GM13976 (cell line): Measurements from ENCODE around the gene ALK.

Experiments used
- DNase-seq: peaks from one replicate; pipeline ENCODE4 v3.0.0; 2012; ENCODE audit warnings: low spot score
- in situ Hi-C: fragments of 300-500 bp; cut with MboI; formaldehyde crosslinking; loops from one replicate; pipeline ENCODE4 v1.12.0; 2022; ENCODE audit warnings: low sequenced_read_pairs, mixed read lengths, inconsistent platforms; ENCODE audit not compliant: unreplicated experiment
- TF ChIP-seq, protein P1 (sequence below): IDR thresholded peaks from 2 replicates; pipeline ENCODE4 v1.5.1; 2012; ENCODE audit warnings: borderline replicate concordance, mild to moderate bottlenecking; ENCODE audit not compliant: insufficient read depth; ENCODE audit errors: extremely low read depth, missing control alignments, control extremely low read depth

Gene ALK

GRCh38 chr2:29591600-29591999 lies 329.8 kb downstream of the ALK start:
- in situ Hi-C loops, result no loop called here
- DNase-seq, result no peak

GRCh38 chr2:29590211-29590610 lies 331.2 kb downstream of the ALK start:
- in situ Hi-C loops, result no loop called here
- DNase-seq, result no peak
- TF ChIP-seq, protein P1, sequence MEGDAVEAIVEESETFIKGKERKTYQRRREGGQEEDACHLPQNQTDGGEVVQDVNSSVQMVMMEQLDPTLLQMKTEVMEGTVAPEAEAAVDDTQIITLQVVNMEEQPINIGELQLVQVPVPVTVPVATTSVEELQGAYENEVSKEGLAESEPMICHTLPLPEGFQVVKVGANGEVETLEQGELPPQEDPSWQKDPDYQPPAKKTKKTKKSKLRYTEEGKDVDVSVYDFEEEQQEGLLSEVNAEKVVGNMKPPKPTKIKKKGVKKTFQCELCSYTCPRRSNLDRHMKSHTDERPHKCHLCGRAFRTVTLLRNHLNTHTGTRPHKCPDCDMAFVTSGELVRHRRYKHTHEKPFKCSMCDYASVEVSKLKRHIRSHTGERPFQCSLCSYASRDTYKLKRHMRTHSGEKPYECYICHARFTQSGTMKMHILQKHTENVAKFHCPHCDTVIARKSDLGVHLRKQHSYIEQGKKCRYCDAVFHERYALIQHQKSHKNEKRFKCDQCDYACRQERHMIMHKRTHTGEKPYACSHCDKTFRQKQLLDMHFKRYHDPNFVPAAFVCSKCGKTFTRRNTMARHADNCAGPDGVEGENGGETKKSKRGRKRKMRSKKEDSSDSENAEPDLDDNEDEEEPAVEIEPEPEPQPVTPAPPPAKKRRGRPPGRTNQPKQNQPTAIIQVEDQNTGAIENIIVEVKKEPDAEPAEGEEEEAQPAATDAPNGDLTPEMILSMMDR, result no peak

More at GRCh38 chr2:29591600-29591999, 329.8 kb downstream of the ALK start:
- TF ChIP-seq, protein P1, result no peak

GRCh38 chr2:29589440-29590103 lies 331.8 kb downstream of the ALK start:
- in situ Hi-C loops, result no loop called here

GRCh38 chr2:29587402-29588190 lies 333.8 kb downstream of the ALK start:
- in situ Hi-C loops, result no loop called here
- DNase-seq, result no peak
- TF ChIP-seq, protein P1, result no peak

More at GRCh38 chr2:29589440-29590103, 331.8 kb downstream of the ALK start:
- TF ChIP-seq, protein P1, result no peak
- DNase-seq, result no peak

- TF ChIP-seq, protein P1, result no peak
- no peak for DNase-seq
- in situ Hi-C loops, result no loop called here
These were observed 334.5 kb downstream of the ALK start for GRCh38 chr2:29586919-29587318.

- in situ Hi-C loops, result no loop called here
- DNase-seq, result no peak
- TF ChIP-seq, protein P1, result no peak
These were observed 337.7 kb downstream of the ALK start for GRCh38 chr2:29583548-29584156.
